HG03103 (cell line): ENCODE measurements around the gene ZNG1B.
"Not testable (repeated sequence)": the region's sequence is repeated elsewhere in the genome, so short reads cannot be mapped to it uniquely, and the experiment has no call there.

ENCODE experiments used
- ATAC-seq: cut with Tn5 transposase; IDR thresholded peaks from one replicate; pipeline ENCODE4 v1.9.1; 2021; ENCODE audit warnings: low read depth; ENCODE audit not compliant: unreplicated experiment

The ZNG1B gene

GRCh38 chr2:113503094-113504042 is 65.9 kb downstream of the ZNG1B start:
- ATAC-seq = not testable (repeated sequence)

GRCh38 chr2:113504081-113504480 is 66.6 kb downstream of the ZNG1B start:
- not testable (repeated sequence) for ATAC-seq

- not testable (repeated sequence) for ATAC-seq
Measured at GRCh38 chr2:113507394-113508140, 70.1 kb downstream of the ZNG1B start.

GRCh38 chr2:113508187-113508586 is 70.7 kb downstream of the ZNG1B start:
- not testable (repeated sequence) for ATAC-seq

GRCh38 chr2:113510913-113511312 is 73.4 kb downstream of the ZNG1B start:
- not testable (repeated sequence) for ATAC-seq

- ATAC-seq = not testable (repeated sequence)
Measured at GRCh38 chr2:113511859-113512258, 74.4 kb downstream of the ZNG1B start.

GRCh38 chr2:113515457-113515856 is 78.0 kb downstream of the ZNG1B start:
- not testable (repeated sequence) for ATAC-seq

GRCh38 chr2:113515995-113516394 is 78.5 kb downstream of the ZNG1B start:
- not testable (repeated sequence) for ATAC-seq

GRCh38 chr2:113517025-113517424 is 79.5 kb downstream of the ZNG1B start:
- ATAC-seq = not testable (repeated sequence)

GRCh38 chr2:113520837-113521236 is 83.3 kb downstream of the ZNG1B start:
- not testable (repeated sequence) for ATAC-seq

- not testable (repeated sequence) for ATAC-seq
Measured at GRCh38 chr2:113521492-113521891, 84.0 kb downstream of the ZNG1B start.

- not testable (repeated sequence) for ATAC-seq
Measured at GRCh38 chr2:113524986-113525385, 87.5 kb downstream of the ZNG1B start.

GRCh38 chr2:113527350-113528045 is 90.0 kb downstream of the ZNG1B start:
- peak; percentile 71 for ATAC-seq

- ATAC-seq = not testable (repeated sequence)
Measured at GRCh38 chr2:113528126-113528525, 90.6 kb downstream of the ZNG1B start.

GRCh38 chr2:113528904-113529303 is 91.4 kb downstream of the ZNG1B start:
- not testable (repeated sequence) for ATAC-seq

GRCh38 chr2:113532991-113533390 is 95.5 kb downstream of the ZNG1B start:
- not testable (repeated sequence) for ATAC-seq

- not testable (repeated sequence) for ATAC-seq
Measured at GRCh38 chr2:113536573-113536972, 99.1 kb downstream of the ZNG1B start.

GRCh38 chr2:113540834-113541203 is 103.3 kb downstream of the ZNG1B start:
- not testable (repeated sequence) for ATAC-seq

- ATAC-seq = not testable (repeated sequence)
Measured at GRCh38 chr2:113541204-113541975, 103.9 kb downstream of the ZNG1B start.

- ATAC-seq = not testable (repeated sequence)
Measured at GRCh38 chr2:113541976-113542485, 104.5 kb downstream of the ZNG1B start.
